IMR-90 (cell line): ENCODE data around the gene PLEK.

Source experiments
- CEBPB ChIP-seq: IDR thresholded peaks from 2 replicates; pipeline ENCODE4 v1.6.1; 2012; ENCODE audit warnings: low read depth, low read length, improper control_type of control experiment
- CTCF ChIP-seq: conservative IDR thresholded peaks from 2 replicates; pipeline ENCODE4 v1.5.1; 2012; ENCODE audit warnings: mild to moderate bottlenecking, low read depth, low read length, improper control_type of control experiment
- MAFK ChIP-seq: IDR thresholded peaks from 2 replicates; pipeline ENCODE4 v1.6.1; 2012; ENCODE audit warnings: low read depth, low read length, improper control_type of control experiment
- POLR2A ChIP-seq: IDR thresholded peaks from 2 replicates; pipeline ENCODE4 v1.6.1; 2012; ENCODE audit warnings: mild to moderate bottlenecking, low read depth, low read length

DNA sequence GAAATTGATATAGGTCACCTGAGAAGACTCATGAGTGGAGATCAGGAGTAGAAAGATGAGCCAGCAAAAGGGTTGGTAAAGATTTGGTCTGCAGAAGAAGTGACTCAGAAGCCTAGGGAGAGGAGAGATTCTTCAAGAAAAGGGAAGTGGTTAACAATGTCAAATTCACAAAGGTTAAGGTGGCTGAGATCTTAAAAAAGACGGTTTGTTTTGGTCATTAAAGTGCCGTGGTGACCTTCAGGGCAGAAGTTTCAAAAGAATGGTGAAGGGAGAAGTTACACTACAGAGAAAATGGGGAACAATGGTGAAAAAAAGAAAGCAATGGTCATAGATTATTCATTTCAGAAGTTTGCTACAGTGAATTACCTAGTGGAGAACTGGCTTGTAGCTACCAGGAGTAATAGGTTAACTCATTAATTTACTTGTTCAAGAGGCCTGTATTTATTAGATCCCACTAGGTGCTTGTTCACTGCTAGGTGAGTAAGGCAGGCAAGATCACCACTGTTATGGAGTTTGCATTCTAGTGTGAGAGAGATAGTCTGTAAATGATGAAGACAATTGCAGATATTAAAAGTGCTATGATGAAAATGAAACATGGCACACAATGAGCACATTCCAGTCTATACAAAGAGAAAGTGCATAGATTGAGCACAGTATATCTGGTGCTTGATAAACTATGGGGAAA, 59.0 kb downstream of the PLEK start:
- TF ChIP-seq CTCF (no peak), POLR2A (no peak), MAFK (no peak), CEBPB (no peak)
